ENCODE measurements around the gene GRAMD1C. TPM values are rescaled to one million over a fixed set of nuclear protein-coding genes. Genes with fewer than 3 reads are reported as not detected.

Gene GRAMD1C
- total RNA-seq, 2 donors from 2014 or later = 1.5 to 10.7 TPM

GRCh38 chr3:113948015-113948917 lies 109.7 kb downstream of the GRAMD1C start:
- H3K27ac ChIP-seq = peak overlapping the region; percentile 26 to 50
- H3K4me1 ChIP-seq (ENCODE audit: control insufficient read depth in 1 of 2, low read depth in 2 of 2) = peaks cover 5 to 6% of the 10 kb centered on the region in 2 donors
- H3K27me3 ChIP-seq (replicated peaks; ENCODE audit: insufficient read depth) = no peaks in the 10 kb centered on the region
- DNase-seq (ENCODE audit: low spot score) (no peak), ATAC-seq (ENCODE audit: insufficient number of reproducible peaks, low FRiP score, low read depth) (no peak)
- H3K36me3 ChIP-seq = no peaks in the 10 kb centered on the region
- no peak for TF ChIP-seq CTCF (IDR thresholded peaks at IDR 0.05)
- no peaks in the 10 kb centered on the region for H3K9me3 ChIP-seq
- H3K4me3 ChIP-seq = peak overlapping the region; percentile 86

DNA sequence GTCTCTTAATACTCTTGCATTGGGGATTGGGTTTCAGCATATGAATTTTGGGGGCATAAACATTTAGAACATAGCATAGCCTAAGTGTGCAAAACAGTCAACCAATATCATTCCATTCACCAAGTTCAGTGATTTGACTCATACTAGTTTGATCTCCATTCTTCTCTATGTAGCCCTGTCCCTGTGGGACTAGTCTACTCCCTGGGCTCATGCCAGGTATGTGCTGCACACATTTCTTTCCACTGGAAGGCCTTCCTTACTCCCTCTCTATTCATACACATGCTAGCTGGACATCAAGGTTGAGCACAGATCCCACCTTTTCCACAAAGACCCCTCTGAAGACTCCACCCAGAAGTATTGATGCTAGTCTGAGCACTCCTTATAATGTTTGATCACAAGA lies 114.3 kb downstream of the GRAMD1C start:
- Histone ChIP-seq H3K27ac (no peak overlapping the region), H3K36me3 (no peaks in the 10 kb centered on the region), H3K4me3 (no peak overlapping the region), H3K27me3 (replicated peaks; ENCODE audit: insufficient read depth) (no peaks in the 10 kb centered on the region), H3K9me3 (no peaks in the 10 kb centered on the region), H3K4me1 (ENCODE audit: control insufficient read depth in 1 of 2, low read depth in 2 of 2) (peaks cover 0 to 5% of the 10 kb centered on the region in 2 donors)
- DNase-seq (ENCODE audit: low spot score) (no peak), ATAC-seq (ENCODE audit: insufficient number of reproducible peaks, low FRiP score, low read depth) (no peak)
- no peak for TF ChIP-seq CTCF (IDR thresholded peaks at IDR 0.05)

GRCh38 chr3:113953677-113954076 lies 115.1 kb downstream of the GRAMD1C start:
- ATAC-seq (ENCODE audit: insufficient number of reproducible peaks, low FRiP score, low read depth) = no peak
- Histone ChIP-seq H3K9me3 (no peaks in the 10 kb centered on the region), H3K4me3 (no peak overlapping the region), H3K27ac (no peak overlapping the region), H3K4me1 (ENCODE audit: control insufficient read depth in 1 of 2, low read depth in 2 of 2) (peaks cover 0 to under 1% of the 10 kb centered on the region in 2 donors), H3K36me3 (no peaks in the 10 kb centered on the region), H3K27me3 (replicated peaks; ENCODE audit: insufficient read depth) (no peaks in the 10 kb centered on the region)
- TF ChIP-seq CTCF (IDR thresholded peaks at IDR 0.05) = no peak
- DNase-seq (ENCODE audit: low spot score) = no peak

GRCh38 chr3:113954091-113954685 lies 115.6 kb downstream of the GRAMD1C start:
- Histone ChIP-seq H3K36me3 (no peaks in the 10 kb centered on the region), H3K27ac (no peak overlapping the region), H3K4me3 (no peak overlapping the region), H3K27me3 (replicated peaks; ENCODE audit: insufficient read depth) (no peaks in the 10 kb centered on the region), H3K4me1 (ENCODE audit: control insufficient read depth in 1 of 2, low read depth in 2 of 2) (no peaks in the 10 kb centered on the region), H3K9me3 (no peaks in the 10 kb centered on the region)
- ATAC-seq (ENCODE audit: insufficient number of reproducible peaks, low FRiP score, low read depth) (no peak), DNase-seq (ENCODE audit: low spot score) (no peak)
- no peak for TF ChIP-seq CTCF (IDR thresholded peaks at IDR 0.05)

GRCh38 chr3:113963879-113964278 lies 125.3 kb downstream of the GRAMD1C start:
- ATAC-seq (ENCODE audit: insufficient number of reproducible peaks, low FRiP score, low read depth) (no peak), DNase-seq (ENCODE audit: low spot score) (no peak)
- no peaks in the 10 kb centered on the region for H3K4me1 ChIP-seq (ENCODE audit: control insufficient read depth in 1 of 2, low read depth in 2 of 2)
- no peaks in the 10 kb centered on the region for H3K9me3 ChIP-seq
- H3K27me3 ChIP-seq (replicated peaks; ENCODE audit: insufficient read depth) = no peaks in the 10 kb centered on the region
- H3K27ac ChIP-seq = no peak overlapping the region
- no peak for TF ChIP-seq CTCF (IDR thresholded peaks at IDR 0.05)
- H3K36me3 ChIP-seq = no peaks in the 10 kb centered on the region
- no peak overlapping the region for H3K4me3 ChIP-seq

Measured in thoracic aorta (tissue), 2 donors.